ENCODE results near the gene NCAM2. TPM values are rescaled to one million over a fixed set of nuclear protein-coding genes. Genes with fewer than 3 reads are reported as not detected.

NCAM2 gene
- polyA plus RNA-seq, 3 donors: not detected

DNA sequence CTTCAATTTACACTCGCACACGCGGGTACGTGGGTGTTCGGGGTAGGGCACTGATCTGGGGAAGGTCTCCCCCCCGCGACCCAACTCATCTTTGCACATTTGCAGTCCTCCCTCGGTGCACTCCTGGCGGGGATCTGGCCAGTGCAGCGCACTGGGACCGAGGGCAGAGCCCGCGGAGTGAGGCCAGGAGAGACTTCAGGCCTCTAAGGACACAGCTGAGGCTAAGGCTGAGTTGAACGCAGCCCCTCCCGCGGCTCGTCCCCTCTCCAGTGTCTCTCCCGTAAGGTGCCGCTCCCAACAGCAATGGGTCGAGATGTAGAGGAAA, 936 bp upstream of the NCAM2 start:
- DNase-seq: peak in 1 of 3 donors; percentile 4

DNA sequence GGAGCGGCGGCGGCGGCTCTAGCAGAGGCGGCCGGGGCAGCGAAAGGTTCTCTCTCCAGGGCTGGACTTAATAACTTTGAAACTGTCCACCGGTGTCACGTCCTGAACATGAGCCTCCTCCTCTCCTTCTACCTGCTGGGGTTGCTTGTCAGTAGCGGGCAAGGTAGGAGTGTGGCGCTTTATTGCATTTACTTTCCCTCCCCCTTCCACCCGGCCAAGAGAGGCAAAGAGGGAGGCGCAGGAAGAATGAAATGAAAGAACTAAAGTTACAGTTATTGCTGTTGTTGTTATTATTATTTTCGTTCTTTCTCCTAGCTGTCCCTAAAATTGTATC, 214 bp downstream of the NCAM2 start:
- Histone ChIP-seq H4K20me1 (ENCODE audit: insufficient read depth, low read length) (no peaks in the 10 kb centered on the region), H3K27me3 (ENCODE audit: control insufficient read depth in 2 of 2, insufficient read depth in 2 of 2, low read length in 2 of 2) (peaks cover 26 to 30% of the 10 kb centered on the region in 2 donors), H3K27ac (ENCODE audit: low read depth in 1 of 2, low read length in 2 of 2) (no peak overlapping the region), H3K4me1 (ENCODE audit: control insufficient read depth in 1 of 2, insufficient read depth in 2 of 2, low read length in 2 of 2) (peaks cover 20 to 23% of the 10 kb centered on the region in 2 donors), H3K4me3 (replicated peaks in 1 of 3; ENCODE audit: low read depth in 2 of 3, low read length in 3 of 3) (peak overlapping the region; percentile 33 to 76 (median 39)), H3K9me3 (replicated peaks in 1 of 2; ENCODE audit: control insufficient read depth in 1 of 2, insufficient read depth in 1 of 2, low read length in 2 of 2) (peaks cover 0 to 12% of the 10 kb centered on the region in 2 donors), H3K36me3 (replicated peaks in 1 of 2; ENCODE audit: control insufficient read depth in 1 of 2, insufficient read depth in 2 of 2, low read length in 2 of 2) (no peaks in the 10 kb centered on the region), H3K4me2 (replicated peaks; ENCODE audit: extremely low read depth, low read length, poor library complexity, severe bottlenecking) (peak overlapping the region; percentile 88), H3K9ac (ENCODE audit: insufficient read depth, low read length, poor library complexity, severe bottlenecking) (no peak overlapping the region), H2AFZ (ENCODE audit: insufficient read depth, low read depth, low read length, poor library complexity, severe bottlenecking) (peak overlapping the region; percentile 87), H3K79me2 (ENCODE audit: insufficient read depth, low read length) (no peaks in the 10 kb centered on the region)
- peaks cover 0 to 4% (median 1%) of the 10 kb centered on the region in 7 donors for H3K9me3 Mint-ChIP-seq
- no peak for TF ChIP-seq CTCF (IDR thresholded peaks at IDR 0.05)
- intact Hi-C loops (cut with micrococcal nuclease): loop anchor here (5.0 kb wide), 1 partner anchor 1794 kb away; no protein-coding TSS in a partner anchor
- H3K27me3 Mint-ChIP-seq (ENCODE audit: low read depth in 3 of 3): peaks cover 30 to 35% (median 31%) of the 10 kb centered on the region in 3 donors
- peak overlapping the region; percentile 75 to 82 for H3K4me3 Mint-ChIP-seq
- no peaks in the 10 kb centered on the region for H3K36me3 Mint-ChIP-seq
- H3K27ac Mint-ChIP-seq: no peak overlapping the region
- no peak for DNase-seq
- WGBS (ENCODE audit: insufficient coverage): 0% methylated on average over 7 of the region's 14 CpGs
- peaks cover 23% of the 10 kb centered on the region for H3K4me1 Mint-ChIP-seq

More for the DNA sequence above, 936 bp upstream of the NCAM2 start:
- Mint-ChIP-seq H3K9me3 (peaks cover 0 to 4% (median 1%) of the 10 kb centered on the region in 7 donors), H3K4me1 (peaks cover 23% of the 10 kb centered on the region), H3K36me3 (no peaks in the 10 kb centered on the region), H3K4me3 (peak overlapping the region; percentile 72 to 89), H3K27me3 (ENCODE audit: low read depth in 3 of 3) (peaks cover 30 to 35% (median 31%) of the 10 kb centered on the region in 3 donors), H3K27ac (no peak overlapping the region)
- no peaks in the 10 kb centered on the region for H4K20me1 ChIP-seq (ENCODE audit: insufficient read depth, low read length)
- peak overlapping the region; percentile 30 to 76 (median 40) for H3K4me3 ChIP-seq (replicated peaks in 1 of 3; ENCODE audit: low read depth in 2 of 3, low read length in 3 of 3)
- no peak overlapping the region for H3K27ac ChIP-seq (ENCODE audit: low read depth in 1 of 2, low read length in 2 of 2)
- WGBS (ENCODE audit: insufficient coverage): 2% methylated on average over 12 of the region's 20 CpGs
- TF ChIP-seq CTCF (IDR thresholded peaks at IDR 0.05): no peak
- peaks cover 20 to 23% of the 10 kb centered on the region in 2 donors for H3K4me1 ChIP-seq (ENCODE audit: control insufficient read depth in 1 of 2, insufficient read depth in 2 of 2, low read length in 2 of 2)
- peaks cover 26 to 30% of the 10 kb centered on the region in 2 donors for H3K27me3 ChIP-seq (ENCODE audit: control insufficient read depth in 2 of 2, insufficient read depth in 2 of 2, low read length in 2 of 2)
- H2AFZ ChIP-seq (ENCODE audit: insufficient read depth, low read depth, low read length, poor library complexity, severe bottlenecking): peak overlapping the region; percentile 87
- peaks cover 0 to 12% of the 10 kb centered on the region in 2 donors for H3K9me3 ChIP-seq (replicated peaks in 1 of 2; ENCODE audit: control insufficient read depth in 1 of 2, insufficient read depth in 1 of 2, low read length in 2 of 2)
- peak overlapping the region; percentile 88 for H3K4me2 ChIP-seq (replicated peaks; ENCODE audit: extremely low read depth, low read length, poor library complexity, severe bottlenecking)
- H3K36me3 ChIP-seq (replicated peaks in 1 of 2; ENCODE audit: control insufficient read depth in 1 of 2, insufficient read depth in 2 of 2, low read length in 2 of 2): no peaks in the 10 kb centered on the region
- intact Hi-C loops (cut with micrococcal nuclease): loop anchor here (5.0 kb wide), 1 partner anchor 1795 kb away; no protein-coding TSS in a partner anchor
- H3K79me2 ChIP-seq (ENCODE audit: insufficient read depth, low read length): no peaks in the 10 kb centered on the region
- no peak overlapping the region for H3K9ac ChIP-seq (ENCODE audit: insufficient read depth, low read length, poor library complexity, severe bottlenecking)

All from CD14-positive monocyte (primary cell).